GM19035 (cell line): ENCODE results near the gene LLGL1.

Experiments
- ATAC-seq: cut with Tn5 transposase; IDR thresholded peaks from one replicate; pipeline ENCODE4 v1.9.1; 2021; ENCODE audit not compliant: unreplicated experiment

LLGL1 gene

DNA sequence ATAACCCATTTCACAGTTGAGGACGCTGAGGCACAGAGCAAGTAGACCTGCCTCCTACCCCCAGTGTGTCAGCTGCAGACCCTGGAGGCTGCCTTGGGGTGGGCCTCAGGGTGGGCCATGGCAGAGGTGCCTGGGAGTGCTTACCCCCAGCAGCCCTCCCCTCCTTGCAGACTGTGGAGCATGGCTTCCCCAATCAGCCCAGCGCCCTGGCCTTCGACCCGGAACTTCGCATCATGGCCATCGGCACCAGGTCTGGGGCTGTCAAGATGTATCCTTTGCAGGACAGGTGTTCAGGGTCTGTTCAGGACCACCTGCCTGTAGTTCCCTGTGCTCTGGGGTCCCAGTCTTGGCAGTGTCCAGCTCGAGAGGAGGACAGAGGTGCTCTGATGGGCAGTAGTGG lies 4.3 kb downstream of the LLGL1 start:
- ATAC-seq, result no peak

DNA sequence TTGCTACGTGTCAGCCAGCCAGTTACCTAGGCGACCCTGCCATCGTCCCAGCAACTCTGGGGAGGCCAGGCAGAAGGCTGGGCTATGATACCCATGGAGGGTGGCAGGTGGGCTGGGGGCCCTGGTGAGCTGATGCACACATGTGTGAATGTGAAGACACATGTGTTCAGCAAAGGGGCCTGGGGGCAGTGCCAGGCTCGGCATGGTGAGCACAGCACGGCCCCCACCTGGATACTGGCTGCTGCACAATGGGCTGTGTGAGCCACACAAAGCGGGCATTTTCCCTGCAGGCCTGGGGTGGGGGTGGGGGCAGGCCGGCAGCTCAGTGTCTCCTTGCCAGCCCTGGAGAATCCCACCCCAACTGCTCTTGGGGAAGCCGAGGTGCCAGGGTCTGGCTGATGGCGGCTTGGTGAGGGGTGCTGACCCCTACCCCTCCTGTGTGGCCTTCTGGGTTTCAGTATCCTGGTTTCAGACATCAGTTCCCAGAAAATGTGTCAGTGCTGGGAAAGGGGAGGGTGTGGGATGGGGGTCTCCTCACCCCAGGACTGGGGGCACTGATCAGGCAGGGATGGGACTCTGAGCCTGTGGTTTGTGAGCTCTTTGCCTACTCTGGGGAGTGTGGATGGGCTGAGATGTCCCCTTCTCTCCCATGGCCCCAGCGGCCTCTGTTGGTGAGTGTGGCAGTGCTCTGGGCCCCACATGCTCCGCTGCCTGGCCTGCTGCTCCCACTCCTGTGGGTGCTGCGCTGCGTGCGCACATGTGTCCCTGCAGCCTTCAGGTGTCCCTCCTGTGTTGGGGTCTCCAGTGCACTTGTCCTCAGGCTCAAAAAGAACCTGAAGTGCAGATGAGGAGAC lies 5.1 kb downstream of the LLGL1 start:
- ATAC-seq, result no peak

DNA sequence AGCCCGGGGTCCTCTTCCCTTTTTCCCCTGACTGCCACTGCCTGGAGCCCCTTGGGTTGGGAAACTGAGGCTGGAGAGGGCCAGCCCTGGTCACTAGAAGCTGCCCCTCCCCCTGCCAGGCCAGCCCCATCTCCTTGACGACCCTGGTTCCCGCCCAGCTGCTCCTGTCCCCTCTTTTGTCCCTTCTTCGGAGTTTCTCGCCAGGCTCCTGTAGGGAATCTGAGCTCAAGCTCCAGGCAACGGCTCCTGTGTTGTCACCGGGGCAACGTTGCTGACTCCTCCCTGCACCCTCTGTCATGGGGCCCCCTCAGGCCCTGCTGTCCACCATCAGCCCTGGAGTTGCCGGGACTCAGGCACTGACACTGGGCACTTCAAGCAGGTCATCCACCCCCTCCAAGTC lies 5.7 kb downstream of the LLGL1 start:
- ATAC-seq, result no peak

DNA sequence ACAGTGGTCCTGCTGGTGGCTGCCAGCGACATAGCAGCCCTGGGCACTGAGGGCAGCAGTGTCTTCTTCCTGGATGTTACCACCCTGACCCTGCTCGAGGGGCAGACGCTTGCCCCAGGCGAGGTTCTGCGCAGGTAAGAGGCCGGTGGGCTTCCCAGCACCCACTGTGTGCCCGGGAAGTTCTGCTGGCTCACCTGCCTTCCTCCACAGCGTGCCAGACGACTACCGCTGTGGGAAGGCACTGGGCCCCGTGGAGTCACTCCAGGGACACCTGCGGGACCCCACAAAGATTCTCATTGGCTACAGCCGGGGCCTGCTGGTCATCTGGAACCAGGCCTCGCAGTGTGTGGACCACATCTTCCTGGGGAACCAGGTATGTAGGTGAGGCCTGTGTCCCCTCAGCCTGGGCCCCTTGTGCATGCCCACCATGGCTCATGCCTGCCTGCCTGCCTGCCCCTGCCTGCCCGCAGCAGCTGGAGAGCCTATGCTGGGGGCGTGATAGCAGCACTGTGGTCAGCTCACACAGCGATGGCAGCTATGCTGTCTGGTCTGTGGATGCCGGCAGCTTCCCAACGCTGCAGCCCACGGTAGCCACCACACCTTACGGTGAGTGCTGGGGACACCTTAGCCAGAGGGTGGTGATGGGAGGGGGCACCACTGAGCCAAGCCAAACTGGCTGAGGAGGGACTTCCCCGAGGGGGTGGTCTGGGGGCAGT lies 8.5 kb downstream of the LLGL1 start:
- ATAC-seq, result no peak

DNA sequence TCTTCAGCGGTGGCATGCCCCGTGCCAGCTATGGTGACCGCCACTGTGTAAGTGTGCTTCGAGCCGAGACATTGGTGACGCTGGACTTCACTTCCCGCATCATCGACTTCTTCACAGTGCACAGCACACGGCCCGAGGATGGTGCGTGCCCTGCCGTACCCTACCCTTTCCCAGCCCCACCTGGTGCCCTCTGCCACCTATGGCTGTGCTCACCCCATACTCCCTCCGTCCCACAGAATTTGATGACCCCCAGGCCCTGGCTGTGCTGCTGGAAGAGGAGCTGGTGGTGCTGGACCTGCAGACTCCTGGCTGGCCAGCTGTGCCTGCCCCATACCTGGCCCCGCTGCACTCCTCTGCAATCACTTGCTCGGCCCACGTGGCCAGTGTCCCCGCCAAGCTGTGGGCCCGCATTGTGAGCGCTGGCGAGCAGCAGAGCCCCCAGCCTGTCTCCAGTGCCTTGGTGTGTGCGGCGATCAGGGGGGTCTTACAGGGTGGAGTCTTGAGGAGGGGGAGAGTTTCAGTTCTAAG lies 9.5 kb downstream of the LLGL1 start:
- no peak for ATAC-seq

DNA sequence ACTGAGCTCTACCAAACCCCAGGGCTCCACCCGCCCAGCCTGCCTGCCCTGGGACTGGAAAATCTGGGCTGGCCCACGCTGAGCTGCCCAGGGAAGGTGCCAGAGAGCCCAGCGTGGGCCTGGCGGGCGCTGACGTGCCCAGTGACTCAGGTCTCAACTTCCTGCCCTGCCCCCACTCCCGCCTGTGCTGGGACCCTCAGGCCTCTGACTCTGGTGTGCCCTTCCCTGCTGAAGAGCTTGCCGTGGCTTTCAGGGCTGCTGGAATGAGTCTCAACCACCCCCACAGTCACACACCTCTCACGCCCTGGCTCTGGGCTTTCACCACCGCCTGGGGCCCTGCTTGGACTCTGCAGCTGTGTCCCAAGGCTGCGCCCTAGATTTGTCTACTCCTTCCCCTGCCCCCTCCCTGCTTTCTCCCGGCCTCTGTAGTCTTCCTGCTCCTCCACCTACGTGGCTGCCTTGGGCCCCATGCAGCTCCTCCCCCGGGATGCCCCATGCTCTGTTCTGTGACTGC lies 10.4 kb downstream of the LLGL1 start:
- no peak for ATAC-seq

DNA sequence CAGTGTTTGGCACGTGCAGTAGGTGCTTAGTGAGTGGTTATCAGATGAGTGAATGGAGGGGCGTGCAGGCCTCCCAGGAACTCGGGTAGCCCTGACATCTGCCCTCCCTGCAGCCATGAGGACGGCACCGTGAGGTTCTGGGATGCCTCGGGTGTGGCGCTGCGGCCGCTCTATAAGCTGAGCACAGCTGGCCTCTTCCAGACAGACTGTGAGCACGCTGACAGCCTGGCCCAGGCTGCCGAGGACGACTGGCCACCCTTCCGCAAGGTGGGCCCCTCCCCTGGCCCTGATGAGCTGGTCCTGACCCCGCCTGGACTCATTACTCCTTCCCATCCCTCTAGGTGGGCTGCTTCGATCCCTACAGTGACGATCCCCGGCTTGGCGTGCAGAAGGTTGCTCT lies 11.1 kb downstream of the LLGL1 start:
- no peak for ATAC-seq

DNA sequence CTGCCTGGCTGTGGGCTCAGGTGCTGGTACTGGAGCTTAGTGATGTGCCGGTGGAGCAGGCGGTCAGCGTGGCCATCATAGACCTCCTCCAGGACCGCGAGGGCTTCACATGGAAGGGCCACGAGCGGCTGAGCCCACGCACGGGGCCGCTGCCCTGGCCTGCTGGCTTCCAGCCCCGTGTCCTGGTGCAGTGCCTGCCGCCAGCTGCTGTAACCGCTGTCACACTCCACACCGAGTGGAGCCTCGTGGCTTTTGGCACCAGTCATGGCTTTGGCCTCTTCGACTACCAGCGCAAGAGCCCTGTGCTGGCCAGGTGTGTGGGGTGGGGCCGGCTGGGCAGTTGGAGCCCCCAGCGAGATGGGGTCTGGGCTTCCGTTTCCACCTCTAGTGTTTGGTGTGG lies 12.0 kb downstream of the LLGL1 start:
- ATAC-seq, result no peak

DNA sequence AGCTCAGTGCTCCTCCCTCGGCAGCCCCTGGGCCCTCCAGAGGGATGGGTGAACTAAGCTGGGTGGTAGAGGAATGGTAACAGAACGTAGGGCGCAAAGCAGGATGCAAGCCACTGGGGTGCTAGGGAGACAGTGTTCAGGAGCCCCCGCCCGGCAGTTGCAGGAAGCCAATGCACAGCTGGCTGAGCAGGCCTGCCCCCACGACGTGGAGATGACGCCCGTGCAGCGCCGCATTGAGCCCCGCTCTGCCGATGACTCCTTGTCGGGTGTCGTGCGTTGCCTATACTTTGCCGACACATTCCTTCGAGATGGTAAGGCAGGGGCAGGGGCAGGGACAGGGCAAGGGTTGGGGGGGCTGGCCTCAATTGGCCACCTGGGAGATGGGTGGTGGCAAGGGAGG lies 12.9 kb downstream of the LLGL1 start:
- no peak for ATAC-seq

DNA sequence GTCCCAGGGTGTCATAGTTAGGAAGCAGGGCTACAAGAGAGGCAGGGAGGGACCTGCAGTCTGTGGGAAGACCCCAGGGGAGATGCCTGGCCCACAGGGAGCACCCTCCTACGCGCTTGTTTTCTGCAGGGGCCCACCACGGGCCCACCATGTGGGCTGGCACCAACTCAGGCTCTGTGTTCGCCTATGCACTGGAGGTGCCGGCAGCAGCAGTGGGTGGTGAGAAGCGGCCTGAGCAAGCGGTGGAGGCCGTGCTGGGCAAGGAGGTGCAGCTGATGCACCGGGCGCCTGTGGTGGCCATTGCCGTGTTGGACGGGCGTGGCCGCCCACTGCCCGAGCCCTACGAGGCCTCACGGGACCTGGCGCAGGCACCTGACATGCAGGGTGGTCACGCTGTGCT lies 15.0 kb downstream of the LLGL1 start:
- no peak for ATAC-seq

DNA sequence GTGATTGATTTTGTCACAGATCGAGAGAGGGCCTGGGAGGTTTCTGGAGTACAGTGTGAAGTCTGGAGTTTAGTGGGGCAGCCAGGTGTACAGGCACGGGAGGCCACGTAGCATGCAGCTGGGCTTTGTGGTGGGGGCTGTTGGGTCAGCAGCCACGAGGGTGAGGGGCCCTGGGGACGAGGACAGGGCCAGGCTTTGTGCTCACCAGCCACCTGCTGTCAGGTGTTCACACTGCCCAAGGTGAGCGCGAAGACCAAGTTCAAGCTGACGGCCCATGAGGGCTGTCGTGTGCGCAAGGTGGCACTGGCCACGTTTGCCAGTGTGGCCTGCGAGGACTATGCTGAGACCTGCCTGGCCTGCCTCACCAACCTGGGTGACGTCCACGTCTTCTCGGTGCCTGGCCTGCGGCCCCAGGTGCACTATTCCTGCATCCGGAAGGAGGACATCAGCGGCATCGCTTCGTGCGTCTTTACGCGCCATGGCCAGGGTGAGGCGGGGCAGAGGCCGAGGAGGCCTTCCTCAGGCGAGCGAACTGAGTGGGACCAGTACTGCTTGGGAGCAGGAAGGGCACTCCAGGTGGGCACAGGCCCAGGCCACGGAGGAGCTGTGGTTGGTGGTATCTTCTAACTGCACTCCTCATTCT lies 15.9 kb downstream of the LLGL1 start:
- no peak for ATAC-seq

DNA sequence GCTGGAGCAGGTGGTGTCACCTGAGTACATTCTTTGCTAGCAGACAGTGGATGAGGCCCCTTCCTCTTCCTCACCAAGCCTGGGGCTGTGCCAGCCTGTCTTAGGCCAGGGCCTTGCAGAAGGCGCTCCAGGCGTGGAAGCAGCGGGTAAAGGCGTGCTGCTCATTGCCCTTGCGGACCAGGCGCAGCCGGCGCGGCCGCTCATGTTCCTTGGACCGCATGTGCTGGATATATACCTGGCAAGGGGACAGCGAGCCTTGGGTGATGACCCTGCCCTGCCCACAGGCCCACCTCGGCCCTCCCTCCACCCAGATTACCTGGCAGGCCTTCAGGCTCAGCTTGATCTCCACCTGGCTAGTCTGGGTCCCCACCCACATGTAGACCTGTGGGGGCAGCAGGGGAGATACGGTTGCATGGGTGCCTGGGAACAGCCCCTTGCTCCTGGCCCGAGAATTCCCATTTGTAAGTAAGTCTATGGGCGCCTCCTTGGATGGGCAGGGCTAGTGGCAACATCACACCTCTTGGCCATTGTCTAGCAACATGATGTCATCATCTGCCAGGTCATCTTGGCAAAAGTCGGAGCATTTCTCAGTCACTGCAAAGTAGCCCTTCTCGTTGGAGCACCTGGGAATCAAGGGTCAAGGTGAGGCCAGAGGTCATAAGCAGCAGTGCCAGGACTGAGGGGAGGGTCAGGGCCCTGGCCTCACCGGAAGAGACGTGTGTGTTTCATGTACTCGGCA lies 19.8 kb downstream of the LLGL1 start:
- no peak for ATAC-seq

DNA sequence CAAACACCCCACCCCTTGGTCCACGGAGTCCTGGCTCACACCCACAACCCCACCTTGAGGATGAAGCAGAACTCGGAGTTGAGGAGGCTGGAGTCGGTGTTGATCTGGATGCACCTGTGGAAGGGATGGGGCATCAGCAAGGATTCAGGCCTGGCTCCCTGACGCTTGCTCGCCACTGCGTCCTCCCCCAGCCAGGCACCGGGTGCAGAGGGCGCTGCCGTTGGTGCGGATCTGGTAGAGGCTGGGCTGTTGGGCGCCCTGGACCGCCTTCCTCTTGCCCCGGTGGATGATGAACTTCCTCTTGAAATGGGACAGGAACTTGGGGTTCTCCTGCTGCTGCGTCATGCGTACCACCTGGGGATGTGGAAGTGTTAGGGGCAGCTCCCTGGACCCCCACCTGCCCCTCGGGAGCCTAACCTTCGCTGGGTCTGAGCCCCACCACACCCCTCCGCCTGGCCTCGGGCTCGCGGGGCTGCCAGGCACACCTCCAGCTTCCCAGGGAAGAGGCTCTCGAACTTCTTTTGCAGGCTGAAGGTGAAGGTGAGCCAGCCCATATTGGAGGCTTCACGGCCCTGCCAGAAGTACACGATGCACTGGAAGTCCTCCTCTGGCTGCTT lies 20.8 kb downstream of the LLGL1 start:
- ATAC-seq, result no peak

DNA sequence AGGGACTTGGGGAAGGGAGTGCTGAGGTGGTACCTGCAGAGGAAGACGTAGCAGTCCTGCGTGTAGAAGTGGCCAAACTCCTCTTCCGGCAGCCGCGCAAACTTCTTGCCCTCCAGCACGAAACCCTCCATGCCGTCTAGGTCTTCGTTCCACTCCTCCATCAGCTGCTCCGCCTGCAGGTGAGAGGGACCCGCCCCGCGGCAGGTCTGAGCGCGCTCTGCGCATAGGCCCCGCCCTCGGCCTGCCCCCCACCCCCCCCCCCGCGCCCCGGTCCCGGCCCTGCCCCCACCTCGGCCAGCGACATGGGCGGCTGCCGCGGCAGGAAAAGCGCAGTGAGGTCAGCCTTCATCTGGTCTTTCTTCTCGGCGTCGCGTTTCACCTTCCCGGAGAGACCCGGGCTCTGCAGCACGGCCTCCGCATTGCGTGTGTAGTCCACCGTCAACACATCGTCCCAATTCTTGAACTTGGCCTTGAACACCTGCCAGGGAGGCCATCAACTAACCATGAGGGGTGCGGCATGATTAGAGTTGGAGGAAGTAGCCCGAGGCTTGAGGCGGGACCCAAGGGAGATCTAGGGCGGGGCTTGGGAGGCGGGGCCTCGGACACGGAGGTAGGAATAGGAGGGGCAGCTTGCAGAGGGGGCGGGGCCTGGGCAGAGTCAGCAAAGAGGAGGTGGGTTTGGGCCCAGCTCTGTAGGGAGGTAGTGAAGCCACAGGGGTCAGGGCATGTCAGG lies 21.6 kb downstream of the LLGL1 start:
- ATAC-seq, result no peak

DNA sequence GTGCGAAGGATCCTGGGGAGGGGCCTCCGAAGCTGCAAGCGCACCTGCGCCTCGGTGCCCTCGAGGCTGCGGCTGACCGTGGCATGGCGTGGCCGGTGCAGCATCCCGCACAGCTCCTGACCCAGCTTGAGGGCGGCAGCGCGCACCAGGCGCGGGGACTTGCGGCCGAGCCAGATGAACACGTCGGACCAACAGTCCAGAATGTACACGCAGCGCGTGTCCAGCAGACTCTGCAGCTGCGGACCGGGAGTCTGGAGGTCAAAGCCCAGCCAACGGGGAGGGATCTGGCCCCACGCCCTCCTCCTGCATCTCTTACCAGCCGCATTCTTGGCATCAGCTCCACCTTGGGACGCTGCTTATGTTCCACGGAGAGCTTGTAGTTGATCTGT lies 22.2 kb downstream of the LLGL1 start:
- ATAC-seq, result no peak

DNA sequence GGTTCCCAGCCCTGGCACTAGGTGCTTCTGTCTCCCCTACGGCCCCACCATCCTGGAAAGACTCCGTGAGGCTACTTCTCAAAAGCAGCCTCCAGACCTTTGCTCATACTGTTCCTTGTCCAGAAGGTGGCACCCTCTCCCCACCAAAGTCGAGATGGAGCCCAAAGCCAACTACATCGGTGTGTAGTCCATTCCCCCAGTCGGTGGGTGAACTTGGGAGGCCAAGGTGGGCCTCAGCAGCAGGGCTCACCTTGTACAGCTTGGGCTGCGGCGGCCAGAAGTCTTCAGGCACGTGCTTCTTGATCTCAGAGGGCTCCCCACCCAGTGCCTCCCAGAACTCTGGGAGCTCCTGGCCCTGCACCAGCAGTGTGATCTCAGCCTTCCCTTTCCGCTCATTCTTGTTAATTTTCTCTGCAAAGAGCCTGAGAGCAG lies 22.9 kb downstream of the LLGL1 start:
- no peak for ATAC-seq

DNA sequence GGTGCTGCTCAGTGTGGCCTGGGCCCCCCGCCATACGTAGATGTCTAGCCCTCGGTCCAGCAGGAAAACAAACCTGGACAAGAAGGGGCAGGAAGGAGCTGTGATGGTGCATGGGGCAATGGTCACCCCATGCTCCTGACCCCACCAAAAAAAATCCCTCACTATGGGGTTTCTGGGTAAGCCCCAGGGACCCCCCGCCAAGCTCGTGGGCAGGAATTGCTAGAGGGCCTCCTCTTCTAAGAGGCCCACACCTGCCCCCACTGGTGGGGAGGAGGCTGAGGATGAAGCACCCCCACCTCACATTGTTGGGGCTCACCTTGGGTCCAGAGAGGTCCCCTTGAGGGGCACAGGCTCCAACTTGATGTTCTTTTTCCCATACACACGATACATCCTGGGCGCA lies 23.4 kb downstream of the LLGL1 start:
- ATAC-seq, result no peak

DNA sequence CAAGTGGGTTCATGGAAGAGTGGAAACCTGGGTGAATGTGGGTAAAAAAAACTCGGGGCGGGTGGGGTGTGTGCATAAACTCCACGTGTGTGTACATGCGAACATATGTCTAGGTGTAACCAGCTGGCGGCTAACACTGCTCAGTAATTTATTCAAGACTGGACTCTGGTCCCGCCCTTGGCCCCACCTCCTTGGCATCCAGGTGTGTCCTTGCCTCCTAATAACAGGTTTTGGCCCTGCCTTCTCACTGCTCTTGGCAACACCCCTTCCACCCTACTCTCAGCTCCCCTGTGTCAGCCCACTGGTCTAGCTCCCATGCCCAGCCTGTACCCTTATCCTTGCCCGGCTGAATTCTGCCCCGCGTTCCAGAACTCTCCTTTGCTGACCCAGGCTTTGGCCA lies 24.8 kb downstream of the LLGL1 start:
- ATAC-seq, result no peak

DNA sequence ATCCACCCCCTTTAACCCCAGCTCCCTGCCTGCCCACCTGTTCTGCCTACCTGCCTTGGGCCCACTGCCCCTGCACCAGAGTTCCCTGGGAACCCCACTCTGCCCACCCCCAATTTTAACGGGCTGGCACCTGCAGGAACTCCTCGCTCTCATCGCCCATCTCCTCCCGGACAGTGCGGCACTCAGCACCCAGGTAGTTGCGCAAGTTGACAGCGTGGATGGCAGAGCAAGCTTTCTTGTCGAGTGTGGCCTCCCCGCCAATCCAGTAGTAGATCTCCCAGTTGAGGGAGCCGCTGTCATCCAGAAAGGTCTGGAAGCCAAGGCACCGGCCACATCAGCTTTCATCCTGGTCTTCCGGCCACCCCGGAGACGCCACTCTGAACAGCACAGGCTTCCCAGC lies 25.3 kb downstream of the LLGL1 start:
- ATAC-seq, result no peak

DNA sequence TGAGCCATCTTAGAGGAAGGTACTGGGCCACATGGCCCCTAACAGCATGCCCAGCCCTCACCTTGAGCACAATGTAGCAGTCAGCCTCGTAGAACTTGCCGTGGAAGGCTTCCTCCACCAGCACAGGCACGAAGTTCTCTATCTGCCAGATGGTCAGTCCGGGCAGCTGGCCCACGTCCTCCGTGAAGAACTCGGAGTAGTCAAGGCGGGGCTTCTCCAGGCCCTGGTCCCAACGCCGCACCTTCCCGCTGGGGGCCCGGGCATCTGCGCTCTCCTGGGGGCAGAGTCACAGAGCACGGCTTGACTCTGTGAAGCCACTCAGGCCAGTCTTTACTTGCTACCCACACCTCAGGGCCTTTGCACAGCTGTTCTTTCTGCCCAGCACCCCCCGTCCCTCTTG lies 25.8 kb downstream of the LLGL1 start:
- ATAC-seq, result no peak
